GM18858 (cell line): ENCODE results near the gene ZAP70.

ENCODE experiments used
- ATAC-seq: cut with Tn5 transposase; IDR thresholded peaks from one replicate; pipeline ENCODE4 v1.9.1; 2021; ENCODE audit not compliant: unreplicated experiment

The ZAP70 gene

DNA sequence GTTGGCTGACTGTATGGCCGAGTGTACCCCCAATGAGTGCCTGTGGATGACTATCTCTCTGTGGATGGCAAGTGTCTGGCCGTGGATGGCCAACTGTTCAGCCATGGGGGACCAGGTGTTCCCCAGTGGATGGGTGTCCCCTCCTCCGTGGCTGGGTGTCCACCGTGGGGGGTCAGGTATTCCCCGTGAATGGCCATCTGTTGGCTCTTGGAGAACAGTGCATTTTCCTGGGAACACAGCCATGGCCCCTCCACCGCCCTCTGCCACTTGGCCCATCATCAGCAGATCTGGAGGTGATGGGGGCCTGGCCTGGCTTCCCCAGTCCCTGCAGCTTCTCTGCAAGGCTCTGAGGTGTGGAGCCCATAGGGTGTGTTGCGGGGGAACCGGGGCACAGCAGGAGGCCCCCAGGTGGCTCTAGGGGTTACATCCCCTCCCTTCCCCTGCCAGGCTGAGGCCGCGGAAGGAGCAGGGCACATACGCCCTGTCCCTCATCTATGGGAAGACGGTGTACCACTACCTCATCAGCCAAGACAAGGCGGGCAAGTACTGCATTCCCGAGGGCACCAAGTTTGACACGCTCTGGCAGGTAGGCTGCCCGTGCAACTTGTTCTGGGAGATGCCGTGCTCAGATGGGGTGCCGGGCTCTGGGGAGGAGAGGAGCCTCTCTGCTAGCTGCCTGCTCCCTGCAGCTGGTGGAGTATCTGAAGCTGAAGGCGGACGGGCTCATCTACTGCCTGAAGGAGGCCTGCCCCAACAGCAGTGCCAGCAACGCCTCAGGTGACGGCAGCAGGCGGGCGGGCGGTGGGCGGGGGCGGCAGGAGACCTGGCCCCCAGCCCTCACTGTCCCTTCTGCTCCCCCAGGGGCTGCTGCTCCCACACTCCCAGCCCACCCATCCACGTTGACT, 19.3 kb downstream of the ZAP70 start:
- no peak for ATAC-seq

DNA sequence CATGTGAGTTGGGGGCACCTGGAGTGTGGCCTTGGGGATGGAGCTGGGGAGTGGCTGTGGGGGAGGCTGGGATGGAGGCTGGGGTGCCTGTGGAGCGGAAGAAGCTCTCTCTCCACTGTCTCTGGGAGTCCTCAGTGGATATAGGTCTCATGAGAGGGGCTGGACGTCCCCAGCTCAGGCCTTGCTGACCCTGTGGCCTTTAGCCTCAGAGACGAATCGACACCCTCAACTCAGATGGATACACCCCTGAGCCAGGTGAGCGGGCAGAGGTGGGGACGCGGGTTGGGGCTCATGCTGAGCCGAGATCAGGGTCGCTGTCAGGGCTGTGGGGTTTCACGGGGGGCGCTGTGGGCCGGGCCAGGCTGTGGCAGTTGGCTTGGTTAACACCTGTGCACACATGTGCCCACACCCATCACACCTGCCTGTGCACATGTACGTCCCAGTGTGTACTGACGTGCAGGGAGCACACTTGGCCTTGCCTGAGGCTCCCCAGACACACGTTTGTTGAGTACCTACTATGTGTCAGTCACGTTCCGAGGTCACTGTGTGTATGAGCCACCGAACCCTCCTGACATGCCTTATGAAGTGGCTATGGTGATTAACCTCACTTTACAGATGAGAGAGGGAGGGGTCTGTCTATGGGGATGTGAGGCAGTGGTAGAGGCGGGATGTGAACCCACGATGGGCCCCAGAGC, 20.1 kb downstream of the ZAP70 start:
- no peak for ATAC-seq

- ATAC-seq, result no peak
Measured at GRCh38 chr2:97734061-97735051, 21.0 kb downstream of the ZAP70 start.

DNA sequence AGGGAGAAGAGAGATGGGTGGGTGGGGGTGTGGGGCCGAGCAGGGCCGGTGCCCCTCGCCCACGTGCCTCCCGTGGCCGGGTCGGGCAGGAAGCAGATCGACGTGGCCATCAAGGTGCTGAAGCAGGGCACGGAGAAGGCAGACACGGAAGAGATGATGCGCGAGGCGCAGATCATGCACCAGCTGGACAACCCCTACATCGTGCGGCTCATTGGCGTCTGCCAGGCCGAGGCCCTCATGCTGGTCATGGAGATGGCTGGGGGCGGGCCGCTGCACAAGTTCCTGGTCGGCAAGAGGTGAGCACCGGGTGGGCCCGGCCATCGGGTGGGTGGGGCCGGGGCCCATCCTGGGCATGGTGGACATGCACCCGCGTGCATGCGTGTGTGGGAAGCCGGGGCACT, 21.8 kb downstream of the ZAP70 start:
- no peak for ATAC-seq

GRCh38 chr2:97736185-97736584, 22.8 kb downstream of the ZAP70 start:
- no peak for ATAC-seq

- no peak for ATAC-seq
Measured at GRCh38 chr2:97736608-97737330, 23.4 kb downstream of the ZAP70 start.

DNA sequence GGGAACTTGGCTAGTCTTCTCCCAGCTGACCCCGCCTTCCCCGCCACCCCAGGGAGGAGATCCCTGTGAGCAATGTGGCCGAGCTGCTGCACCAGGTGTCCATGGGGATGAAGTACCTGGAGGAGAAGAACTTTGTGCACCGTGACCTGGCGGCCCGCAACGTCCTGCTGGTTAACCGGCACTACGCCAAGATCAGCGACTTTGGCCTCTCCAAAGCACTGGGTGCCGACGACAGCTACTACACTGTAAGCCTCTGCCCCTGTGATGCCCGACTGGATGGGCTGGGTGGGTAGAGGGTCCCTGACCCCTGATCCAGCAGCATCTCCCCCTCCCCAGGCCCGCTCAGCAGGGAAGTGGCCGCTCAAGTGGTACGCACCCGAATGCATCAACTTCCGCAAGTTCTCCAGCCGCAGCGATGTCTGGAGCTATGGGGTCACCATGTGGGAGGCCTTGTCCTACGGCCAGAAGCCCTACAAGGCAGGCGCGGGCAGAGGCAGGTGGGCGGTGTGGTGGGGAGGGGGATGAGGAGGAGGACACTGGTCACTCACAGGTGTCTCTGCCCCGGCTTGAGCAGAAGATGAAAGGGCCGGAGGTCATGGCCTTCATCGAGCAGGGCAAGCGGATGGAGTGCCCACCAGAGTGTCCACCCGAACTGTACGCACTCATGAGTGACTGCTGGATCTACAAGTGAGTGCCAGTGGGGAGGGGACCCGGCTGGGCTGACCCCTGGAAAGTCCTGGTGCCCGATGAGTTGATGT, 24.2 kb downstream of the ZAP70 start:
- ATAC-seq, result no peak

DNA sequence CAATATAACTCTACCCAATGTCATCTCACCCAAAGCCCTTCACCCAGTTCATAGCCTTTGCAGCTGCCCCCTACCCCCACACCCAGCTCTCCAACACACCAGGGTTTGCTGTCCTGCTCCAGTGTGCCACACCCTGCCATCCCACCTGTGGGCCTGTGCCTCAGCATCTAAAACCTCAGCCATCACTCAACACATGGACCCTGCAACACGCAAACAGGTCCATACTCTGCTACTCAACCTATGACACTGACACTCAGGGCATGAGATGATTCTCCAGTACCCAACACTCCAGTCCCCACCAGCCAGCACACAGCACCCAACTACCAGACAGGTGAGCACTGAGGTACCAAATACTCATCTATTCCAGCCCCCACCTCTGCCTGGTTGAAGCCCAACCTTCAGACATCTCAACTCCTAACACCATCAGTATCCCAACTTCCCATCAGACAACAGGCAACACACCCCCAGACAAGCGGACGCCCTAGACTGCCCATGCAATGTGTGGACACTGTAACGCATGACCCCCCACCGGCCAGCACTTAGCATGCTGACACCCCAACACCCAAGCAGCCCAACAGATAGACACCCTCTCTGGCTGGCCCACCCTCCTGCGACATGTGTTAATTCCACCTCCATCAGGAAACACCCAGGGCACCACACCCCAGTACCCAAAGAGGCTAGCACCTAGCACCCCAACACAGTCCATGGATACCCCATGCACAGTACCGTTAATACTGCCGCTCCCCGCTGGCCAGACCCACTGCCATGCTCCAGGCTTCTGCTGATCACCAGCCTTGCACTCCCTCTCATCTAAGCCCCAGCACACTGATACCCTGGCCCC, 25.0 kb downstream of the ZAP70 start:
- no peak for ATAC-seq

- ATAC-seq, result no peak
Measured at GRCh38 chr2:97739020-97739892, 25.9 kb downstream of the ZAP70 start.

GRCh38 chr2:97739893-97740245, 26.5 kb downstream of the ZAP70 start:
- no peak for ATAC-seq

- ATAC-seq, result no peak
Measured at GRCh38 chr2:97740590-97741182, 27.3 kb downstream of the ZAP70 start.

- no peak for ATAC-seq
Measured at GRCh38 chr2:97741251-97741650, 27.9 kb downstream of the ZAP70 start.

- no peak for ATAC-seq
Measured at GRCh38 chr2:97741686-97742085, 28.3 kb downstream of the ZAP70 start.

DNA sequence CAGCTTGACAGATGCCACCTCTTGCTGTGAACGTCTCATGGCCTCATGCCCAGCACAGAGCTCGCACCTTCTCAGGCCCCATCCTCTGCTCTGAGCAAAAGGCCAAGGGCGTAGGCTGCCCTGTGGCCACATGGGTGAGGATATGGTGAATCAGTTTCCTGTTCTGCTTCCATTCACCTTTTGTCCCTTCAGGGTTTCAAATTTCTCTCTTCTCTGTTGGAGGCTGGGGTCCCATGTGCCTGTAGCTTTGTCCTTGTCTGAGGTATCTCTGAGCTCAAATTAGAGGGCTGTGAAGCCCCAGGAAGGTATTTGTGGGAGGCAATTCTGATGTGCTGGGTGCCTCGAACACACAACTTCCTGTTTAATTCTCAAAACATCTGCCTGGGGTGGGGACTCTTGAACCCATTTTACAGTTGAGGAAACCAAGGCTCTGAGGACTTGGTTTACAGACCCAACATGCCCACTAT, 29.0 kb downstream of the ZAP70 start:
- no peak for ATAC-seq

DNA sequence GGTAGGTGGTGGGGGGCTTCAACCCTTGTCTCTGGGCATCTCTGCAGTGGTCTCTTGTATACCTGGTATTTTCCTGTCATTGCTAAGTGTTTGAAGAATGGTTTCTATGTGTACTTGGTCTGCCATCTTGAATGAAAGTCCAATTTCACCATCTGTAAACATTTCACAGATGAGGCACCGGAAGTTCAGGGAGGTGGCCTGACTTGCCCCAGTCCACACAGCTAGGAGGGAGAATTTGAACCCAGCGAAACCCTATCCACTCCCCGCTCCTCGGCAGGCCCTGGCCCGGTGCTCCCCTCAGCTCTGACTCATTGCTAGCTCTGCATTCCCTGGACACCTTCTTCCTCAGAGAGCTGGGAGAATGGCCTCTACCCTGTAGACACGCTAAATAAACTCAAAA, 30.5 kb downstream of the ZAP70 start:
- no peak for ATAC-seq

- no peak for ATAC-seq
Measured at GRCh38 chr2:97745474-97746174, 32.2 kb downstream of the ZAP70 start.

GRCh38 chr2:97747285-97747684, 33.9 kb downstream of the ZAP70 start:
- ATAC-seq, result no peak
